Neural crest cell (in vitro differentiated cells): ENCODE measurements around the gene RPS6KB2. TPM values are rescaled to one million over a fixed set of nuclear protein-coding genes. Genes with fewer than 3 reads are reported as not detected.
"Not testable (repeated sequence)": the region's sequence is repeated elsewhere in the genome, so short reads cannot be mapped to it uniquely, and the experiment has no call there.

ENCODE experiments used
- DNase-seq: peaks from one replicate; pipeline ENCODE4 v3.0.0; 2021; ENCODE audit warnings: low read depth, mixed read lengths, low spot score
- H3K27ac Mint-ChIP-seq: one replicate; pipeline ENCODE4 v1.8.0; 2021; ENCODE audit warnings: mild to moderate bottlenecking, mixed read lengths; ENCODE audit not compliant: unreplicated experiment
- H3K27me3 Mint-ChIP-seq: 2 replicates; pipeline ENCODE4 v1.8.0; 2021; ENCODE audit warnings: low read depth, mild to moderate bottlenecking, mixed read lengths
- H3K36me3 Mint-ChIP-seq: 2 replicates; pipeline ENCODE4 v1.8.0; 2021; ENCODE audit warnings: low read depth, mild to moderate bottlenecking, mixed read lengths
- H3K4me1 Mint-ChIP-seq: 2 replicates; pipeline ENCODE4 v1.8.0; 2021; ENCODE audit warnings: mixed read lengths
- H3K4me3 Mint-ChIP-seq: one replicate; pipeline ENCODE4 v1.8.0; 2021; ENCODE audit warnings: mild to moderate bottlenecking, mixed read lengths
- H3K9me3 Mint-ChIP-seq: 2 replicates; pipeline ENCODE4 v1.8.0; 2021; ENCODE audit warnings: mixed read lengths
- CTCF ChIP-seq: fragments of 200-600 bp; sonication (generic); conservative IDR thresholded peaks from 2 replicates; pipeline ENCODE4 v1.5.0; 2021; ENCODE audit warnings: antibody characterized with exemption, mild to moderate bottlenecking
- total RNA-seq: library from RNA; stranded (reverse); gene quantifications from 2 replicates; pipeline ENCODE4 v1.2.1, GENCODE V29; 2021

The RPS6KB2 gene
- total RNA-seq, 1 donor from 2014 or later = 55.0 TPM

GRCh38 chr11:67464411-67465188 is 36.3 kb downstream of the RPS6KB2 start:
- H3K27ac Mint-ChIP-seq = peak overlapping the region; percentile 6
- DNase-seq = peak; percentile 68
- peaks cover 14% of the 10 kb centered on the region for H3K4me1 Mint-ChIP-seq
- no peaks in the 10 kb centered on the region for H3K36me3 Mint-ChIP-seq
- TF ChIP-seq CTCF = no peak
- H3K4me3 Mint-ChIP-seq = peak overlapping the region; percentile 81
- no peaks in the 10 kb centered on the region for H3K9me3 Mint-ChIP-seq
- peaks cover 2% of the 10 kb centered on the region for H3K27me3 Mint-ChIP-seq

GRCh38 chr11:67465189-67465510 is 36.9 kb downstream of the RPS6KB2 start:
- peak overlapping the region; percentile 73 for H3K4me3 Mint-ChIP-seq
- TF ChIP-seq CTCF = no peak
- no peaks in the 10 kb centered on the region for H3K9me3 Mint-ChIP-seq
- H3K36me3 Mint-ChIP-seq = no peaks in the 10 kb centered on the region
- no peak overlapping the region for H3K27ac Mint-ChIP-seq
- peaks cover 2% of the 10 kb centered on the region for H3K27me3 Mint-ChIP-seq
- peaks cover 14% of the 10 kb centered on the region for H3K4me1 Mint-ChIP-seq
- DNase-seq = no peak

GRCh38 chr11:67465530-67465929 is 37.2 kb downstream of the RPS6KB2 start:
- not testable (repeated sequence) for DNase-seq, H3K27ac Mint-ChIP-seq, H3K27me3 Mint-ChIP-seq, H3K9me3 Mint-ChIP-seq, H3K36me3 Mint-ChIP-seq
- Mint-ChIP-seq H3K4me3 (peak overlapping the region; percentile 73), H3K4me1 (peaks cover 14% of the 10 kb centered on the region)

GRCh38 chr11:67466367-67466766 is 38.1 kb downstream of the RPS6KB2 start:
- no peaks in the 10 kb centered on the region for H3K27me3 Mint-ChIP-seq
- TF ChIP-seq CTCF = no peak
- no peaks in the 10 kb centered on the region for H3K9me3 Mint-ChIP-seq
- DNase-seq = no peak
- H3K4me1 Mint-ChIP-seq = peaks cover 14% of the 10 kb centered on the region
- no peaks in the 10 kb centered on the region for H3K36me3 Mint-ChIP-seq
- H3K27ac Mint-ChIP-seq = no peak overlapping the region
- H3K4me3 Mint-ChIP-seq = peak overlapping the region; percentile 64

GRCh38 chr11:67466962-67467771 is 38.9 kb downstream of the RPS6KB2 start:
- H3K27ac Mint-ChIP-seq = no peak overlapping the region
- no peak for TF ChIP-seq CTCF
- H3K9me3 Mint-ChIP-seq = no peaks in the 10 kb centered on the region
- H3K4me1 Mint-ChIP-seq = peaks cover 14% of the 10 kb centered on the region
- H3K4me3 Mint-ChIP-seq = peak overlapping the region; percentile 92
- H3K27me3 Mint-ChIP-seq = peaks cover 2% of the 10 kb centered on the region
- DNase-seq = no peak
- no peaks in the 10 kb centered on the region for H3K36me3 Mint-ChIP-seq

GRCh38 chr11:67468056-67468455 is 39.8 kb downstream of the RPS6KB2 start:
- DNase-seq = no peak
- peaks cover 14% of the 10 kb centered on the region for H3K4me1 Mint-ChIP-seq
- H3K36me3 Mint-ChIP-seq = no peaks in the 10 kb centered on the region

More at GRCh38 chr11:67468056-67468455, 39.8 kb downstream of the RPS6KB2 start:
- H3K9me3 Mint-ChIP-seq = no peaks in the 10 kb centered on the region
- peaks cover 2% of the 10 kb centered on the region for H3K27me3 Mint-ChIP-seq
- TF ChIP-seq CTCF = no peak
- no peak overlapping the region for H3K27ac Mint-ChIP-seq
- H3K4me3 Mint-ChIP-seq = peak overlapping the region; percentile 92
